Activated T-helper 17 cell treated with anti-CD3 and anti-CD28 coated beads, Interleukin-2, amount 50 U/mL, for 72 hours (primary cell): Measurements from ENCODE around the gene BSND. TPM values are rescaled to one million over a fixed set of nuclear protein-coding genes. Genes with fewer than 3 reads are reported as not detected.
"Not testable (repeated sequence)": the region's sequence is repeated elsewhere in the genome, so short reads cannot be mapped to it uniquely, and the experiment has no call there.

ENCODE experiments used
- ATAC-seq: fragments of 150-1000 bp; cut with Tn5 transposase; replicated peaks from 2 replicates; pipeline ENCODE4 v1.10.0; 2021; ENCODE audit warnings: mild to moderate bottlenecking, moderate library complexity
- H3K27ac Mint-ChIP-seq: one replicate; pipeline ENCODE4 v1.8.0; 2022; ENCODE audit warnings: mixed read lengths
- H3K27me3 Mint-ChIP-seq: one replicate; pipeline ENCODE4 v1.8.0; 2022; ENCODE audit warnings: mixed read lengths
- H3K36me3 Mint-ChIP-seq: one replicate; pipeline ENCODE4 v1.8.0; 2022; ENCODE audit warnings: low read depth, mild to moderate bottlenecking, mixed read lengths
- H3K4me1 Mint-ChIP-seq: one replicate; pipeline ENCODE4 v1.8.0; 2022; ENCODE audit warnings: mixed read lengths
- H3K4me3 Mint-ChIP-seq: one replicate; pipeline ENCODE4 v1.8.0; 2022; ENCODE audit warnings: mild to moderate bottlenecking, mixed read lengths
- H3K9me3 Mint-ChIP-seq: one replicate; pipeline ENCODE4 v1.8.0; 2022; ENCODE audit warnings: mixed read lengths
- total RNA-seq, 2 donors: library from RNA; stranded (reverse); gene quantifications; one replicate each; pipeline ENCODE4 v1.2.3, GENCODE V29; 2022

Gene BSND
- total RNA-seq, 2 donors from 2014 or later, result 0.05 to 0.06 TPM

- Mint-ChIP-seq H3K27me3 (peaks cover 9% of the 10 kb centered on the region), H3K9me3 (no peaks in the 10 kb centered on the region), H3K27ac (no peak overlapping the region), H3K36me3 (no peaks in the 10 kb centered on the region), H3K4me3 (no peak overlapping the region), H3K4me1 (no peaks in the 10 kb centered on the region)
- peak; percentile 35 for ATAC-seq
Measured at GRCh38 chr1:55010194-55010886, 11.6 kb downstream of the BSND start.

DNA sequence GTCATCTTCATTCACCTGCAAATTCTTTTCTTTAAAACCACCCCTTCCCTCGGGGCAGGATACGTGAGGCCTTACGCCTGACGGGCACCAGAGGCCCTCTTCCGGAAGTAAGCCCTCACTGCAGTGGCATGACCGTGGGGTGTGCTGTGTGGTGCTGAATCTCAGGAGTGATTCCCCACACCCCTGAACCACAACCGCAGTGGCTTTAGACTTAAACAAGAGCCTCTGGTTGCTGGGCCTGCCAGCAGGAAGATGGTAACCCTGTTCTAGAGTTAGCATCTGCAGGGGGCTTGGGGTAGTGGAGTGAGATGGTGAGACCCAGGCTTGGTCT is 12.1 kb downstream of the BSND start:
- ATAC-seq, result peak; percentile 34
- H3K27ac Mint-ChIP-seq, result no peak overlapping the region
- no peaks in the 10 kb centered on the region for H3K4me1 Mint-ChIP-seq
- H3K9me3 Mint-ChIP-seq, result no peaks in the 10 kb centered on the region
- no peak overlapping the region for H3K4me3 Mint-ChIP-seq
- H3K27me3 Mint-ChIP-seq, result peaks cover 13% of the 10 kb centered on the region
- no peaks in the 10 kb centered on the region for H3K36me3 Mint-ChIP-seq

GRCh38 chr1:55012661-55013060 is 13.9 kb downstream of the BSND start:
- Mint-ChIP-seq H3K4me3 (no peak overlapping the region), H3K27me3 (peaks cover 16% of the 10 kb centered on the region), H3K27ac (no peak overlapping the region), H3K4me1 (no peaks in the 10 kb centered on the region), H3K9me3 (no peaks in the 10 kb centered on the region), H3K36me3 (no peaks in the 10 kb centered on the region)
- ATAC-seq, result no peak

- no peaks in the 10 kb centered on the region for H3K36me3 Mint-ChIP-seq
- H3K9me3 Mint-ChIP-seq, result no peaks in the 10 kb centered on the region
Measured at GRCh38 chr1:55015123-55015522, 16.4 kb downstream of the BSND start.

DNA sequence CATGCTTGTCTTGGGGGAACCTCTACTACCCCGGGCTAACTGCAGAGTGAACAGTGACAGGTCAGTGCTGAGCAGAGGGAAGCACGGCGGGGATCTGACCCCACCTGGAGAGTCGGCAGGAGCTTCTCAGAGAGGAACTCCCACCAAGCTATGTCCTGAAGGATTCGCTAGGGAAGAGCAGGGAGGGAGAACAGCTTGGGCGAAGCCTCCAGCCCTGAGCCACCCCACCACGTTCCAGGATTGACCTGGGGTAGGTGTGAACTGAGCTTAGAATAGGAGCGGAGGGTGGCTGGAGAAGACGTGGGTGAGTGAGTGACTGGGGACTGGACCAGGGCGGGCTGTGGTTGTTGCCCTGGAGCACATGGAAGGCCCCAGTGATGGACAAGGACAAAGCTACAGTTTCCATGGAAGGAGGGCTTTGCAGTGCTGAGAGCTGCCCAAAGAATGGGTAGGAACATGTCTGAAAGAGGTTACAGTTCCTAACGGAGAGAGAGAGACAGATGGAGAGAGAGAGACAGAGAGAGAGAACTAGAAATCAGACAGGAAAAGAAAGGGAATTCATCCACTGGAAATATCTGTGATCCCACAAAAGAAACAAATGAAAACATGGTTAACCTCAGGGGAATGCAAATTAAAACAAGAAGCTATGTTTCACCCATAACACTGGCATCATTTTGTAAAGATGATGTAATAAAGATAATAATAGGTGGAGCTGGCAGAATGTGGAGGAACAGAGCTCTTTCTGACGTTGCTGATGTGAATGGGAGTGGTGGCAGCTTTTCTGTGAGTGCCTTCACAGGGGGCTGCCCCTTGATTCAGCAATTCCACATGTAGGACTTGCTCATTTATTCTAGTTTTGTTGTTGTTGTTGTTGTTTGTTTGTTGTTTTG is 17.2 kb downstream of the BSND start:
- Mint-ChIP-seq H3K36me3 (no peaks in the 10 kb centered on the region), H3K4me1 (no peaks in the 10 kb centered on the region), H3K27ac (no peak overlapping the region), H3K27me3 (peaks cover 21% of the 10 kb centered on the region), H3K4me3 (no peak overlapping the region), H3K9me3 (no peaks in the 10 kb centered on the region)
- ATAC-seq, result no peak

More at GRCh38 chr1:55015123-55015522, 16.4 kb downstream of the BSND start:
- no peak for ATAC-seq
- H3K27me3 Mint-ChIP-seq, result peaks cover 18% of the 10 kb centered on the region
- no peaks in the 10 kb centered on the region for H3K4me1 Mint-ChIP-seq
- H3K4me3 Mint-ChIP-seq, result no peak overlapping the region
- no peak overlapping the region for H3K27ac Mint-ChIP-seq

DNA sequence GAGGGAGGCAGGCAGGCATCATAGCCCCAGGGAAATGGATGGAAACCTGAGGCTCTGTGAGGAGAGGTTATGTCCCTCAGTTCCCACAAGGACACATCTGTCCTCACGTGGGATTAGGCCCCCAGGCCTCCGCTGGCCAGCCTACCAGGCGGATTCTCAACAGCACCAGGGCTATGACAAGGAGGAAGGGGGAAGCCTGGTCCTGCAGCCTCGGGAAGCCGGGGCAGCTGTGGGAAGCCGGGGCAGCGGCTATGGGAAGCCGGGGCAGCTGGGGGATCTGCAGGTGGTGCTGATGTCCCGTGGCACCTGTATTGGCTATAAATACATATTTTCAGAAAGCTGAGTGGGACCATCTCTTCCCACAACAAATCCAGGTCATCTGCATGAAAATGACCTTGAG is 19.7 kb downstream of the BSND start:
- Mint-ChIP-seq H3K27me3 (peaks cover 24% of the 10 kb centered on the region), H3K4me1 (no peaks in the 10 kb centered on the region), H3K4me3 (no peak overlapping the region), H3K36me3 (no peaks in the 10 kb centered on the region), H3K9me3 (no peaks in the 10 kb centered on the region), H3K27ac (no peak overlapping the region)
- ATAC-seq, result no peak

DNA sequence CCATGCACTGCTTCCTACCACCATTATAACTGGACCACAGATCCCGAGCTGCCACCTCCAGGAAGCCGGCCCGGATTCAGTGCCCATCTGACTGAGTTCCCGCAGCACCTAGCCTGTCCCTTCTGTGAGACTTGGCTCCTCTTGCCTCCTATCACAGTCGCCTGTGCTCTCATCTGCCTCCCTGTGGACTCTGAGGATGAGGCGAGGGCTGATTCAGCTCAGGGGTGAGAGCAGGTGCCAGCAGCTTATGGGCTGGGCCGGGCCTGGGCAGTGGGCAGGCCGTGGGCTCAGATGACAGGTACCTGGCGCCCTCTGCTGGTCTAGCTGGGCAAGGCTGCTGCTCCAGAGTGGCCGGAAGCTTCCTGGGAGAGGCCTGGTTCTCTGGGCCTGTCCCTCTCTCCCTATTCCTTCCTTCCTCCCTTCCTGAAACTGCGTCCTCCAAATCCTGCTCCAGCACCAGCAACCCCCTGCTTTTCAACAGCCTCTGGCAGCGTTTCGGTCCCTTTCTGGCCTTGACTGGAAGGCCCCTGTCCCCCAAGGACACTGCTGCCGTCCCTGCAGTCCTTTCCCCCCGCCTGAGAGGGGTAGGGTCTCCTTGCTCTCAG is 23.3 kb downstream of the BSND start:
- ATAC-seq, result peak; percentile 99
- H3K36me3 Mint-ChIP-seq, result no peaks in the 10 kb centered on the region
- H3K27me3 Mint-ChIP-seq, result peaks cover 13% of the 10 kb centered on the region
- no peak overlapping the region for H3K4me3 Mint-ChIP-seq
- no peaks in the 10 kb centered on the region for H3K4me1 Mint-ChIP-seq
- no peaks in the 10 kb centered on the region for H3K9me3 Mint-ChIP-seq
- no peak overlapping the region for H3K27ac Mint-ChIP-seq

GRCh38 chr1:55024163-55024562 is 25.4 kb downstream of the BSND start:
- ATAC-seq, H3K9me3 Mint-ChIP-seq, H3K4me1 Mint-ChIP-seq, H3K4me3 Mint-ChIP-seq, H3K36me3 Mint-ChIP-seq: not testable (repeated sequence)
- peak overlapping the region; percentile 32 for H3K27ac Mint-ChIP-seq
- peaks cover 13% of the 10 kb centered on the region for H3K27me3 Mint-ChIP-seq

- not testable (repeated sequence) for ATAC-seq, H3K36me3 Mint-ChIP-seq, H3K4me3 Mint-ChIP-seq, H3K4me1 Mint-ChIP-seq, H3K9me3 Mint-ChIP-seq, H3K27ac Mint-ChIP-seq
- H3K27me3 Mint-ChIP-seq, result peaks cover 18% of the 10 kb centered on the region
Measured at GRCh38 chr1:55026682-55027081, 27.9 kb downstream of the BSND start.

DNA sequence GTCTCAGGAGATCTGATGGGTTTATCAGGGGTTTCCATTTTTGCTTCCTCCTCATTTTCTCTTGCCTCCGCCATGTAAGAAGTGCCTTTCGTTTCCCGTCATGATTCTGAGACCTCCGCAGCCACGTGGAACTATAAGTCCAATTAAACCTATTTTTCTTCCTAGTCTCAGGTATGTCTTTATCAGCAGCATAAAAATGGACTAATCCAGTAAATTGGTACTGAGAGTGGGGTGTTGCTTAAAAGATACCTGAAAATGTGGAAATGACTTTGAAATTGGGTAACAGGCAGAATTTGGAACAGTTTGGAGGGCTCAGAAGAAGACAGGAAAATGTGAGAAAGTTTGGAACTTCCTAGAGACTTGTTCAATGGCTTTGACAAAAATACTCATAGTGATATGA is 32.4 kb downstream of the BSND start:
- H3K27me3 Mint-ChIP-seq, result peaks cover 41% of the 10 kb centered on the region
- not testable (repeated sequence) for H3K27ac Mint-ChIP-seq, ATAC-seq, H3K9me3 Mint-ChIP-seq, H3K4me3 Mint-ChIP-seq, H3K36me3 Mint-ChIP-seq, H3K4me1 Mint-ChIP-seq

DNA sequence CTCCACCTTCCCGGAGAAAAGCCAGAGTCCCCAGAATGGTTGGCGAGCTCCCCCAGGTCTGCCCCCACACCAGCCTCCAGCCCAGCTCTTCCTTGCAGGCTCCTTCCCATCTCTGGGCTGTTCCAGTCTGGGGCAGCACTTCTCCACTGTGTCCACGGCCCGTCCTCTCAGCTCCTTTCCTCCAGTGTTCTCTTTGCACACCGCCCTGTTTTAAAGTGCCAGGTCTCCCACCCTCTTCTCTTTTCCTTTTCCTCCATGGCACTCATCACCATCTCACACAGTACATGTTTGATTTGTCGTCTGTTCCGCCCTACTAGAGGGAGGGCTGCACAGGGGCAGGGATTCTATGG is 34.5 kb downstream of the BSND start:
- H3K27ac Mint-ChIP-seq, result no peak overlapping the region
- H3K36me3 Mint-ChIP-seq, result no peaks in the 10 kb centered on the region
- ATAC-seq, result no peak
- H3K4me1 Mint-ChIP-seq, result no peaks in the 10 kb centered on the region
- H3K27me3 Mint-ChIP-seq, result peaks cover 57% of the 10 kb centered on the region
- H3K4me3 Mint-ChIP-seq, result no peak overlapping the region
- H3K9me3 Mint-ChIP-seq, result no peaks in the 10 kb centered on the region

- peaks cover 69% of the 10 kb centered on the region for H3K27me3 Mint-ChIP-seq
- H3K4me1 Mint-ChIP-seq, result no peaks in the 10 kb centered on the region
Measured at GRCh38 chr1:55034476-55035133, 35.9 kb downstream of the BSND start.

GRCh38 chr1:55035904-55036303 is 37.2 kb downstream of the BSND start:
- Mint-ChIP-seq H3K9me3 (no peaks in the 10 kb centered on the region), H3K4me3 (no peak overlapping the region), H3K27ac (no peak overlapping the region), H3K27me3 (peaks cover 70% of the 10 kb centered on the region), H3K36me3 (no peaks in the 10 kb centered on the region), H3K4me1 (no peaks in the 10 kb centered on the region)
- ATAC-seq, result no peak

More at GRCh38 chr1:55034476-55035133, 35.9 kb downstream of the BSND start:
- no peak overlapping the region for H3K4me3 Mint-ChIP-seq
- ATAC-seq, result no peak
- no peaks in the 10 kb centered on the region for H3K36me3 Mint-ChIP-seq
- H3K9me3 Mint-ChIP-seq, result no peaks in the 10 kb centered on the region
- H3K27ac Mint-ChIP-seq, result no peak overlapping the region

DNA sequence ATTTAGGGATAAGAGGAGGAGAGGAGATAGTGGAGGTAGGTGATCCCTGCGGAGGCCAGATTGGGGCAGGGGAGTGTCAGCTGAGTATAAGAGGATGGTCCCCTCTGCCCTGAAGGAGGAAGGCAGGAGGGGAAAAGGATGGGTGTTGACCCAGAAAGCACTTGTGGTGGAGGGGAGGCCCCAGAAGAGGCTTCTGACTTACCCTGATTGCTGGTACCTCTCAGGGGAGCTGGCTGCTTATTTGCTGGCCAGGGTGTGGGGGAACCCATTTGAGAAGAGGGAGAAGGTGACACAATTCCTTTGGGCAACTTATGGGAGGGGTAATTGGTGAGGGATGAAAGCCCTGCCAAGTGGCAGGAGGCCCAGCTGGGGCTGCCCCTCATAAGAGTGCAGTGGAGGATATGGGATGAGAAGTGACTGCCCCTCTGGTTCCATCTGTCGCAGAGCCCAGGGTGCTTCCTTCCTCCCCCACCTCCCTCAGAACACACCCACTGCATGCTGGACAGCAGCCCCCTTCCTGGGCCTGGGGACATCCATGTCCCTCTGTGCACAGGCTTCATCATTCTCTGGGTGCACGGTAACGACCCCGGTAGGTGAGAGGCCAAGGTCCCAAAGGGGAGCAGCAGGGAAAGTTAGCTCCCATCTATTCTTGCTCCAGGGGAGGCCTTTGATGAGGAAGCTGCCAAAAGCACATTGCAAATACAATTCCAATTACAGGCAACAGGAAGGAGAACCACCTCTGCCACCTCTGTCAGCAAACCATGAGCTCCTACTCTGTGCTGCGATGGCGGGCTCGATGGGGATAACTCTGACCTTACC is 39.2 kb downstream of the BSND start:
- no peaks in the 10 kb centered on the region for H3K9me3 Mint-ChIP-seq
- peaks cover 70% of the 10 kb centered on the region for H3K27me3 Mint-ChIP-seq
- H3K27ac Mint-ChIP-seq, result no peak overlapping the region
- no peaks in the 10 kb centered on the region for H3K4me1 Mint-ChIP-seq
- no peaks in the 10 kb centered on the region for H3K36me3 Mint-ChIP-seq
- H3K4me3 Mint-ChIP-seq, result no peak overlapping the region
- no peak for ATAC-seq
